Measurements from ENCODE around the gene SLC2A13. TPM values are rescaled to one million over a fixed set of nuclear protein-coding genes. Genes with fewer than 3 reads are reported as not detected.
"Not testable (repeated sequence)": the region's sequence is repeated elsewhere in the genome, so short reads cannot be mapped to it uniquely, and the experiment has no call there.

SLC2A13 gene
- total and polyA plus RNA-seq, 2 donors (not counting 1 experiment from before 2014, with no cell fraction given), result 5.4 to 10.2 TPM

DNA sequence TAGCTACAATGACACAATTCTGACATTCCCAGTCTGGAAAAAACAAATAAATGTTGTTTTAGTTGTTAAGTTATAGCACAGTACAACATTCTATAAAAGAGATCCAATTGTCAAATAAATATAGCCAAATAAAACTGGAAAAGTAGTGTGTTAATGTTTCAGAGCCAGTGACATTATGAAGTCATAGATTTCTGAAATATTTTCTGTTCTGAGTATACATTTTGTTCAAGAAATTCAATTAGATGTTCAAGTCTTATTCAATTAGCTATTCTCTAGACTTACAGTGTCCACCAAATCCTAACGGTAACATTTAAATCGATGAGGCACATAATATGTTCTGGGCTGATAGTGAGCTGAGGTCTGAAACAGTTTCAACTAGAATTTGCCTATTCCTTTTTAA lies 290.1 kb downstream of the SLC2A13 start:
- no peaks in the 10 kb centered on the region for H3K4me1 ChIP-seq (ENCODE audit: control insufficient read depth, extremely low read depth, insufficient read depth, low read length)
- H4K20me1 ChIP-seq (ENCODE audit: control insufficient read depth, extremely low read depth, insufficient read depth, low read length), result no peaks in the 10 kb centered on the region
- H2AFZ ChIP-seq (ENCODE audit: low read length), result no peak overlapping the region
- H3K27ac ChIP-seq (ENCODE audit: insufficient read depth, low read length), result no peak overlapping the region
- H3K79me2 ChIP-seq (ENCODE audit: control insufficient read depth, insufficient read depth, low read length), result no peaks in the 10 kb centered on the region
- no peak overlapping the region for H3K9ac ChIP-seq (ENCODE audit: insufficient read depth, low read length)
- no peak for DNase-seq (ENCODE audit: low read depth in 2 of 2)
- no peak for TF ChIP-seq EZH2 (IDR thresholded peaks at IDR 0.05; ENCODE audit: low read length, missing control alignments)
- TF ChIP-seq CTCF (conservative IDR thresholded peaks at IDR 0.05 in 1 of 2, IDR thresholded peaks at IDR 0.05 in 1 of 2; ENCODE audit: low read depth in 1 of 2, low read length in 2 of 2), result no peak
- no peaks in the 10 kb centered on the region for H3K27me3 ChIP-seq (ENCODE audit: control insufficient read depth, insufficient read depth, low read length)
- H3K4me3 ChIP-seq (replicated peaks in 1 of 4; ENCODE audit: control extremely low read depth in 1 of 4, insufficient read depth in 1 of 4, low read depth in 3 of 4, low read length in 4 of 4), result no peak overlapping the region
- no peaks in the 10 kb centered on the region for H3K36me3 ChIP-seq (ENCODE audit: control insufficient read depth, insufficient read depth, low read length)
- no peaks in the 10 kb centered on the region for H3K9me3 ChIP-seq (ENCODE audit: control insufficient read depth, insufficient read depth, low read depth, low read length)
- H3K4me2 ChIP-seq (ENCODE audit: extremely low read depth, insufficient read depth, low read length), result no peak overlapping the region

- no peak overlapping the region for H3K4me2 ChIP-seq (ENCODE audit: extremely low read depth, insufficient read depth, low read length)
- no peaks in the 10 kb centered on the region for H3K36me3 ChIP-seq (ENCODE audit: control insufficient read depth, insufficient read depth, low read length)
- no peak overlapping the region for H3K9ac ChIP-seq (ENCODE audit: insufficient read depth, low read length)
- H3K79me2 ChIP-seq (ENCODE audit: control insufficient read depth, insufficient read depth, low read length), result no peaks in the 10 kb centered on the region
- no peak for TF ChIP-seq EZH2 (IDR thresholded peaks at IDR 0.05; ENCODE audit: low read length, missing control alignments)
- TF ChIP-seq CTCF (conservative IDR thresholded peaks at IDR 0.05 in 1 of 2, IDR thresholded peaks at IDR 0.05 in 1 of 2; ENCODE audit: low read depth in 1 of 2, low read length in 2 of 2), result no peak
- DNase-seq (ENCODE audit: low read depth in 2 of 2), result no peak
- no peak overlapping the region for H2AFZ ChIP-seq (ENCODE audit: low read length)
- no peaks in the 10 kb centered on the region for H3K4me1 ChIP-seq (ENCODE audit: control insufficient read depth, extremely low read depth, insufficient read depth, low read length)
- H3K27me3 ChIP-seq (ENCODE audit: control insufficient read depth, insufficient read depth, low read length), result no peaks in the 10 kb centered on the region
- H3K27ac ChIP-seq (ENCODE audit: insufficient read depth, low read length), result no peak overlapping the region
- H4K20me1 ChIP-seq (ENCODE audit: control insufficient read depth, extremely low read depth, insufficient read depth, low read length), result no peaks in the 10 kb centered on the region
- no peaks in the 10 kb centered on the region for H3K9me3 ChIP-seq (ENCODE audit: control insufficient read depth, insufficient read depth, low read depth, low read length)
- H3K4me3 ChIP-seq (replicated peaks in 1 of 4; ENCODE audit: control extremely low read depth in 1 of 4, insufficient read depth in 1 of 4, low read depth in 3 of 4, low read length in 4 of 4), result no peak overlapping the region
Measured at GRCh38 chr12:39814626-39815025, 291.3 kb downstream of the SLC2A13 start.

- Histone ChIP-seq H3K36me3 (ENCODE audit: control insufficient read depth, insufficient read depth, low read length) (no peaks in the 10 kb centered on the region), H3K27me3 (ENCODE audit: control insufficient read depth, insufficient read depth, low read length) (no peaks in the 10 kb centered on the region), H3K4me1 (ENCODE audit: control insufficient read depth, extremely low read depth, insufficient read depth, low read length) (no peaks in the 10 kb centered on the region), H2AFZ (ENCODE audit: low read length) (no peak overlapping the region), H3K4me3 (replicated peaks in 1 of 4; ENCODE audit: control extremely low read depth in 1 of 4, insufficient read depth in 1 of 4, low read depth in 3 of 4, low read length in 4 of 4) (no peak overlapping the region), H3K79me2 (ENCODE audit: control insufficient read depth, insufficient read depth, low read length) (no peaks in the 10 kb centered on the region), H4K20me1 (ENCODE audit: control insufficient read depth, extremely low read depth, insufficient read depth, low read length) (no peaks in the 10 kb centered on the region), H3K9me3 (ENCODE audit: control insufficient read depth, insufficient read depth, low read depth, low read length) (no peaks in the 10 kb centered on the region), H3K9ac (ENCODE audit: insufficient read depth, low read length) (no peak overlapping the region), H3K4me2 (ENCODE audit: extremely low read depth, insufficient read depth, low read length) (no peak overlapping the region), H3K27ac (ENCODE audit: insufficient read depth, low read length) (no peak overlapping the region)
- no peak for TF ChIP-seq EZH2 (IDR thresholded peaks at IDR 0.05; ENCODE audit: low read length, missing control alignments)
- DNase-seq (ENCODE audit: low read depth in 2 of 2), result peak in 1 of 2 donors; percentile 74
Measured at GRCh38 chr12:39813776-39814175, 292.1 kb downstream of the SLC2A13 start.

DNA sequence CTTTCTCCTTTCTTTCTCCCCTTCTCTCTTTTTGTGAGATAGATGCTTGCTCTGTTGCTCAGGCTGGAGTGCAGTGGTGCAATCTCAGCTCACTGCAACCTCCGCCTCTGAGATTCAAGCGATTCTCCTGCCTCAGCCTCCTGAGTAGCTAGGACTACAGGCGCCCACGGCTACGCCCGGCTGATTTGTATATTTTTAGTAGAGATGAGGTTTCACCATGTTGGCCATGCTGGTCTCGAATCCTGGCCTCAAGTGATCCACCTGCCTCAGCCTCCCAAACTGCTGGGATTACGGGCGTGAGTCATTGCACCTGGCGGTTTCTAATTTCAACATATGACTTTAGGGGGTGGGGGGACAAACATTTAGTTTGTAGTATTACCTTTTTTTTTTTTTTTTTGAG lies 293.4 kb downstream of the SLC2A13 start:
- not testable (repeated sequence) for H3K36me3 ChIP-seq (ENCODE audit: control insufficient read depth, insufficient read depth, low read length); H3K79me2 ChIP-seq (ENCODE audit: control insufficient read depth, insufficient read depth, low read length); H3K9me3 ChIP-seq (ENCODE audit: control insufficient read depth, insufficient read depth, low read depth, low read length); H3K9ac ChIP-seq (ENCODE audit: insufficient read depth, low read length); H4K20me1 ChIP-seq (ENCODE audit: control insufficient read depth, extremely low read depth, insufficient read depth, low read length); H3K4me3 ChIP-seq (replicated peaks in 1 of 4; ENCODE audit: control extremely low read depth in 1 of 4, insufficient read depth in 1 of 4, low read depth in 3 of 4, low read length in 4 of 4); H3K4me1 ChIP-seq (ENCODE audit: control insufficient read depth, extremely low read depth, insufficient read depth, low read length); H2AFZ ChIP-seq (ENCODE audit: low read length); DNase-seq (ENCODE audit: low read depth in 2 of 2); H3K4me2 ChIP-seq (ENCODE audit: extremely low read depth, insufficient read depth, low read length); H3K27ac ChIP-seq (ENCODE audit: insufficient read depth, low read length); H3K27me3 ChIP-seq (ENCODE audit: control insufficient read depth, insufficient read depth, low read length)
